COLO668 (cell line): ENCODE results near the gene SYT3.
"Not testable (repeated sequence)": the region's sequence is repeated elsewhere in the genome, so short reads cannot be mapped to it uniquely, and the experiment has no call there.

ENCODE experiments used
- DNase-seq: peaks from one replicate; lab custom pipeline; 2025; ENCODE audit not compliant: unreplicated experiment; lab: John Stamatoyannopoulos, UW

The SYT3 gene

DNA sequence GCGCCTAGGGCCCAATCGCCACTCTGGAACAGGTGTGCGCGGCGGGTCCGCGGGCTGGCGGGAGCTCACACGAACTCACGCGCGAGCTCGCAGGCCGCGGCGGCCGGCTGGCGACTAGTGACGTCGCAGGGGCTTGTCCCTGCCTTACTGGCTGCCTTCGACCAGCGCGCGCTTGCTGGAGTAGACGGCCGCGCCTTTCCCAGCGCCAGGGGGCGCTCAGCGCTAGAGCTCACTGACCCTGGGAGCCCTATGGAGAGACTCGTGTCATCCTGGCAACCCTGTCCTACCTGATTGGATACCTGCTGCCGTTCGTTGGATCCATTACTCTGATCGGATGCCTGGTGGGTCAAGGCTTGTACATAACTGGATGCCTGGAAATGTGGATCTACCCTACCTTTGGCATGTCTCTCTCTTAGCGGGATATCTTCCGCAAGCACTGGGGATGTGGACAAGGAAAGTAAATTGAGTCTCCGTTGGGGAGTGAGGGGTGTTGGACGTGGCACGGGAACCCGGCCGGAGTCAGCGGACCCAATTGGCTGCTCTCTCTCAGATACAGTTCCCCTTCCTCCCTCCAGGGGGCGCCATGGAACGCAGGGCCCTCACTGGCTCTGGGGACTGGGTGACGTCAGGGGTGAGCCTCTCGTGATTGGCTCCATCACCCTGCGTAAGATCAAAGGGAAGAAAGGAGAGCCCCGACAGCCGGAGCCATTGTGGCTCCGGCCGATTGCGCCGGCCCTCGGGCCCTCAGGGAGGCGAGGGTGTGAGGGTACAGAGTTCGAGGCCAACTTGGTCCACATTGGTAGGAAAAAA is 35.2 kb downstream of the SYT3 start:
- not testable (repeated sequence) for DNase-seq

- no peak for DNase-seq
Measured at GRCh38 chr19:50602935-50603334, 36.7 kb downstream of the SYT3 start.

GRCh38 chr19:50602496-50602895 is 37.2 kb downstream of the SYT3 start:
- DNase-seq, result no peak

- DNase-seq, result no peak
Measured at GRCh38 chr19:50602089-50602422, 37.6 kb downstream of the SYT3 start.

- no peak for DNase-seq
Measured at GRCh38 chr19:50601407-50602088, 38.1 kb downstream of the SYT3 start.

GRCh38 chr19:50599427-50599826 is 40.3 kb downstream of the SYT3 start:
- DNase-seq, result no peak

DNA sequence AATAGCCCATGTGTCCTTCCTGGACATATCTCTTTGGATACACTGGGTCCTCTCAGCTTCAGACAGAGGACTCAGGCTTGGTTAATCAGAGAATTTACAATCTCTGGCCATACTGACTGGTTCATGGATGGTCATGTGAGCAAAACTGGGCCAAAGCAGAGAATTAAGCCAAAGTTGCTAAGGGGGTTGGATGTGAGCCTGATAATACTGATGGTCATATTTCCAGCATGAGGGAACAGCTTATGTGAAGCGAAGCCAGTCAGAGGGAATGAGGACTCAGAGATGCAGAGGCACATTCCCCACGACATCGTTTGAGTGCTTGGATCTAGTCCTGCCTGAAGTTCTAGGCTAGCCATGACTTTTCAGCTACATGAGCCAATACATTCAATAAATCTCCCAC is 49.5 kb downstream of the SYT3 start:
- DNase-seq, result no peak

GRCh38 chr19:50581795-50582660 is 57.7 kb downstream of the SYT3 start:
- DNase-seq, result not testable (repeated sequence)

GRCh38 chr19:50580970-50581634 is 58.6 kb downstream of the SYT3 start:
- no peak for DNase-seq

- DNase-seq, result no peak
Measured at GRCh38 chr19:50580240-50580639, 59.4 kb downstream of the SYT3 start.

- DNase-seq, result not testable (repeated sequence)
Measured at GRCh38 chr19:50576769-50577168, 62.9 kb downstream of the SYT3 start.

DNA sequence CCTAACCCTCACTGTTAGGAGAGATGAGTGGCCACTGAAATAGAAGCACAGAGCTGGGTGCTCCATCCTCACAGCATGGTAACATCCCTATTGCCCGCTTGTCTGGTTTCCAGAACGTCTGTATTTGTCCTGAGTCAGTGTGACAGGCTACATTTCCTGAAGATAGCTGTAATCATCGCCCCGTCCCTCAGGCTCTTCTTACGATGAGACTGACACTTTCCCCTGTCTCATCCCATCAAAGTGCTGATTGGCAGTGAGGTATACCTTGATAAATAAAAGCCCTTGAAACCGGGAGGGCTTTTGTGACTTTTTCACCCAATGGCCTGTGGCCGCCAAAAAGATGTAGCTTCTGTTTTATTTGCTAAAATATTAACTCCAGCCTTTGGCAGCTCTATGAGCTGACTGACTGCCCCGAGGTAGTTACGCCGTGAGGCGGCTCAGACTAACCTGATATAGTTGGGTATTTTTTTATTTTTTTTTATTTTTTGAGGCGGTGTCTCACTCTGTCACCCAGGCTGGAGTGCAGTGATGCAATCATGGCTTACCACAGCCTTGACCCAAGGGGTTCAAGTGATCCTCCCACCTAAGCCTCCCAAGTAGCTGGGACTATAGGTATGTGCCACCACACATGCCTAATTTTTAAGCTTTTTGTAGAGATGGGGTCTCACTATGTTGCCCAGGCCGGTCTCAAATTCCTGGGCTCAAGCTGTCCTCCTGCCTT is 65.8 kb downstream of the SYT3 start:
- DNase-seq, result no peak
